ENCODE data around the gene LIMS1. TPM values are rescaled to one million over a fixed set of nuclear protein-coding genes. Genes with fewer than 3 reads are reported as not detected.

LIMS1 gene
- total and polyA plus RNA-seq, 2 of the 13 experiments (the other 11 are each of a cell fraction or from before 2014, with no cell fraction given): 38.3 to 49.6 TPM

- H3K79me2 ChIP-seq (ENCODE audit: insufficient read depth, low read length): peaks cover 14% of the 10 kb centered on the region
- ChIA-PET CTCF (ENCODE audit: low intra/inter-chr PET ratio, low total read pairs) (no interaction called here), POLR2A (no interaction called here)
- no peak overlapping the region for H3K4me2 ChIP-seq (ENCODE audit: low read depth, low read length)
- intact Hi-C loops (cut with micrococcal nuclease; ENCODE audit: unreplicated experiment) (no loop called here), in situ Hi-C loops (cut with HindIII; ENCODE audit: extremely low pct_ligation_motif_present, low pct_unique_long_range_greater_than_20kb) (no loop called here)
- no TSS peak for BruUV-seq (replicated peaks)
- no peak overlapping the region for H3K4me3 ChIP-seq (replicated peaks in 1 of 3; ENCODE audit: insufficient read depth in 1 of 3, low read depth in 2 of 3, low read length in 3 of 3)
- no peaks in the 10 kb centered on the region for H3K9me3 ChIP-seq (ENCODE audit: low read length)
- no peak overlapping the region for H2AFZ ChIP-seq (ENCODE audit: low read length)
- TF ChIP-seq MAFF (IDR thresholded peaks at IDR 0.05; ENCODE audit: low read depth, low read length): peak; percentile 56; the same call in 1 of the 2 replicates
- TF ChIP-seq MAFK (conservative IDR thresholded peaks at IDR 0.05 in 1 of 2, IDR thresholded peaks at IDR 0.05 in 1 of 2; ENCODE audit: low read length in 2 of 2): peak; percentile 49 to 70
- TF ChIP-seq, protein P1, sequence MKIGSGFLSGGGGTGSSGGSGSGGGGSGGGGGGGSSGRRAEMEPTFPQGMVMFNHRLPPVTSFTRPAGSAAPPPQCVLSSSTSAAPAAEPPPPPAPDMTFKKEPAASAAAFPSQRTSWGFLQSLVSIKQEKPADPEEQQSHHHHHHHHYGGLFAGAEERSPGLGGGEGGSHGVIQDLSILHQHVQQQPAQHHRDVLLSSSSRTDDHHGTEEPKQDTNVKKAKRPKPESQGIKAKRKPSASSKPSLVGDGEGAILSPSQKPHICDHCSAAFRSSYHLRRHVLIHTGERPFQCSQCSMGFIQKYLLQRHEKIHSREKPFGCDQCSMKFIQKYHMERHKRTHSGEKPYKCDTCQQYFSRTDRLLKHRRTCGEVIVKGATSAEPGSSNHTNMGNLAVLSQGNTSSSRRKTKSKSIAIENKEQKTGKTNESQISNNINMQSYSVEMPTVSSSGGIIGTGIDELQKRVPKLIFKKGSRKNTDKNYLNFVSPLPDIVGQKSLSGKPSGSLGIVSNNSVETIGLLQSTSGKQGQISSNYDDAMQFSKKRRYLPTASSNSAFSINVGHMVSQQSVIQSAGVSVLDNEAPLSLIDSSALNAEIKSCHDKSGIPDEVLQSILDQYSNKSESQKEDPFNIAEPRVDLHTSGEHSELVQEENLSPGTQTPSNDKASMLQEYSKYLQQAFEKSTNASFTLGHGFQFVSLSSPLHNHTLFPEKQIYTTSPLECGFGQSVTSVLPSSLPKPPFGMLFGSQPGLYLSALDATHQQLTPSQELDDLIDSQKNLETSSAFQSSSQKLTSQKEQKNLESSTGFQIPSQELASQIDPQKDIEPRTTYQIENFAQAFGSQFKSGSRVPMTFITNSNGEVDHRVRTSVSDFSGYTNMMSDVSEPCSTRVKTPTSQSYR (CRISPR knock-in tag; IDR thresholded peaks at IDR 0.05; ENCODE audit: borderline replicate concordance): peak; percentile 55; the same call in 1 of the 2 replicates
- no peak for TF ChIP-seq PHF5A (CRISPR knock-in tag; IDR thresholded peaks at IDR 0.05; ENCODE audit: low read depth, unreplicated experiment)
- no peak for TF ChIP-seq ZNF260 (CRISPR knock-in tag; IDR thresholded peaks at IDR 0.05; ENCODE audit: borderline replicate concordance, low read depth)
- no peak for TF ChIP-seq HMGA1 (CRISPR knock-in tag; conservative IDR thresholded peaks at IDR 0.05)
- TF ChIP-seq, protein P2, sequence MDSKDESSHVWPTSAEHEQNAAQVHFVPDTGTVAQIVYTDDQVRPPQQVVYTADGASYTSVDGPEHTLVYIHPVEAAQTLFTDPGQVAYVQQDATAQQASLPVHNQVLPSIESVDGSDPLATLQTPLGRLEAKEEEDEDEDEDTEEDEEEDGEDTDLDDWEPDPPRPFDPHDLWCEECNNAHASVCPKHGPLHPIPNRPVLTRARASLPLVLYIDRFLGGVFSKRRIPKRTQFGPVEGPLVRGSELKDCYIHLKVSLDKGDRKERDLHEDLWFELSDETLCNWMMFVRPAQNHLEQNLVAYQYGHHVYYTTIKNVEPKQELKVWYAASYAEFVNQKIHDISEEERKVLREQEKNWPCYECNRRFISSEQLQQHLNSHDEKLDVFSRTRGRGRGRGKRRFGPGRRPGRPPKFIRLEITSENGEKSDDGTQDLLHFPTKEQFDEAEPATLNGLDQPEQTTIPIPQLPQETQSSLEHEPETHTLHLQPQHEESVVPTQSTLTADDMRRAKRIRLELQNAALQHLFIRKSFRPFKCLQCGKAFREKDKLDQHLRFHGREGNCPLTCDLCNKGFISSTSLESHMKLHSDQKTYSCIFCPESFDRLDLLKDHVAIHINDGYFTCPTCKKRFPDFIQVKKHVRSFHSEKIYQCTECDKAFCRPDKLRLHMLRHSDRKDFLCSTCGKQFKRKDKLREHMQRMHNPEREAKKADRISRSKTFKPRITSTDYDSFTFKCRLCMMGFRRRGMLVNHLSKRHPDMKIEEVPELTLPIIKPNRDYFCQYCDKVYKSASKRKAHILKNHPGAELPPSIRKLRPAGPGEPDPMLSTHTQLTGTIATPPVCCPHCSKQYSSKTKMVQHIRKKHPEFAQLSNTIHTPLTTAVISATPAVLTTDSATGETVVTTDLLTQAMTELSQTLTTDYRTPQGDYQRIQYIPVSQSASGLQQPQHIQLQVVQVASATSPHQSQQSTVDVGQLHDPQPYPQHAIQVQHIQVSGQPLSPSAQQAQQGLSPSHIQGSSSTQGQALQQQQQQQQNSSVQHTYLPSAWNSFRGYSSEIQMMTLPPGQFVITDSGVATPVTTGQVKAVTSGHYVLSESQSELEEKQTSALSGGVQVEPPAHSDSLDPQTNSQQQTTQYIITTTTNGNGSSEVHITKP (CRISPR knock-in tag; IDR thresholded peaks at IDR 0.05; ENCODE audit: low read depth): no peak
- peaks cover 34% of the 10 kb centered on the region for H3K4me1 ChIP-seq (ENCODE audit: insufficient read depth, low read length)
- WGBS (ENCODE audit: low lambda C conversion rate): over 99% methylated on average over 2 of the region's 2 CpGs
- no peaks in the 10 kb centered on the region for H3K27me3 ChIP-seq (ENCODE audit: control insufficient read depth in 1 of 2, insufficient read depth in 2 of 2, low read length in 2 of 2)
- H3K9ac ChIP-seq (ENCODE audit: insufficient read depth, low read depth, low read length): no peak overlapping the region
- H3K27ac ChIP-seq (ENCODE audit: extremely low read length, insufficient read depth, low read length): no peak overlapping the region
- DNase-seq (ENCODE audit: low spot score) (no peak), FAIRE-seq (no peak), ATAC-seq (no peak)
- H3K36me3 ChIP-seq (replicated peaks in 1 of 2; ENCODE audit: control insufficient read depth in 1 of 2, insufficient read depth in 2 of 2, low read length in 2 of 2): no peaks in the 10 kb centered on the region; a peak in 1 of 5 replicates
- H4K20me1 ChIP-seq (ENCODE audit: insufficient read depth, low read length): 0 out of 2 replicates have a peak, but pooled peaks cover 8% of the 10 kb centered on the region
Observed at GRCh38 chr2:108621687-108622681, 87.7 kb downstream of the LIMS1 start.
